ENCODE data around the gene ZNF337.
"Not testable (repeated sequence)": the region's sequence is repeated elsewhere in the genome, so short reads cannot be mapped to it uniquely, and the experiment has no call there.

The ZNF337 gene

DNA sequence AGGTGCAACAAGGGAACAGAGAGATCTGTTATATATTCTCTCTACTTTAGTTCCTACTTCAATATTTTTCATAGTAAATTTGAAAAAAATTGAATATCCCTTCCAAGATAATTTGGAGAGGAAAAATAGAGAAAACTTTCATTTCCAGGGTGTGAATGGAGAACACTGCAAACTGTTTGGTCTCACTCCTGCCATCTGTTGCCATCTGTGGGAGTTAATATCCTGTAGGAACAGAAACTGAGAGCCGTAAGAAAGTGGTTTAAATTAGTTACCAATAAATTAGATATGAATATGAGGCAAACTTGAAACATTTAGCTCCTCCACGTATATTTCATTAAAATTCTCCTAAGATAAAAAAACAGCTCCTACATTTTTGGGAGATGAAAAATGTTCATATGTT is 4.2 kb downstream of the ZNF337 start:
- DNase-seq: no peak

DNA sequence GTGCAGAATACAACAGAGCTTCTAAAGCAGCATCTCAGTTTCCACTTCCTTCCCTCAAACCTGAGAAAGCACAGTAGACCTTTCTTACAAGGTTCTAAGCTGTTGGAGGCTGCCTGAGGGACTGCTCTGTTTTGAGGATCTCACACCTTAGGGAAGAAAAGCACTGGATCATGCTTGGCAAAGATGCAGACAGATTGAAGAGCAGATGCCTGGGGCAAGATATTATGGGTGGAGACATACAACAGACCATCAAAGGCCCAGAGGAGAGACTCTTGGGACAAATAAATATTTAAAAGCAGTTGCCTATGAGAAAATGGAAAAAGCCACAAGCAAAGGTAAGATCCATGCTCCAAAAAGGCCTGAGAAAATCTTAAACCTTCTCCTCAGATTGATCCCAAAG is 6.2 kb downstream of the ZNF337 start:
- no peak for DNase-seq

DNA sequence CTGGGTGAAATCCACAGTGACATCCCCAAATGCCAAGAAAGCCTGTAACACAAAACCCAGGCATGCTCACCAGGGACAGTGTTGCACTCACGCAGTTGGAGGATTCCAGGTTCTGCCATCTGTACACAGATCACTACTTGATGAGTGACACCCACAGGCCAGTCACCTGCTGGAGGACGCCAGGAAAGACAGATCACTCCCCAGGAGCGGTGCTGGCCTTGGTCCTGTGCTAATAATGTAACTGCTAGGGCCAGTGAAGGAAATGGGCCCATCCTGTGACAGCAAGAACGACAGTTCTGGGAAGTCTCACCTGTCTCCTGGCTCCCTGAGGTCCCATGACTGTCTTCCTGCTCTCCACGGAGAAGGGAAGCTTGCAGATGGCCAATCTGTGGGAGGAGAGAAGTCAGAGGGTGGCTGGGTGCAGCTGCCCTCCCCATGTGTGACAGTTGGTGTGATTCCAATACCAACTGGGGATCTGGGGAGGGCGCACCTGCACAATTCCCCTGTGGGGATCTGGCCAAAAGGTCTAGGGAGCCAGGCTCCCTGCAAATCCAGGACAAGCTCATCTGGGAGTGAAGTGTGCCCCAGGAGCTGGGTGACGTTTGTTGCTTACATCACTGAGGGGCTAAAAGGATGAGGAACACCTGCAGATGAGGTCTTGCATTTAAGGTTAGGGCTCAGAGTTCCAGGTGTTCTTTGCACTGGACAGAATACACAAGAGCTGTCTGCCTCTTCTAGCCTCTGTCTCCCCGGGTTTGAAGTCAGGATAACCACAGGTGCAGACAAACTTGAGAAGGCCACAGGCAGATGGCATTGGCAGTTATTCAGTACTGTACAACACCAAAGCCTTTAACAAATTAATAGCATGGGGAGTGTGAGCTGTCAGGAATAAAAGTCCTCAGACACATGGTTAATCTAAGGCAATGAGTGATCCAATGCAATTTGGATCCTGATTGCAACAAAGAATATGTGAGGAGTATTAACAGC is 10.3 kb downstream of the ZNF337 start:
- DNase-seq: no peak

DNA sequence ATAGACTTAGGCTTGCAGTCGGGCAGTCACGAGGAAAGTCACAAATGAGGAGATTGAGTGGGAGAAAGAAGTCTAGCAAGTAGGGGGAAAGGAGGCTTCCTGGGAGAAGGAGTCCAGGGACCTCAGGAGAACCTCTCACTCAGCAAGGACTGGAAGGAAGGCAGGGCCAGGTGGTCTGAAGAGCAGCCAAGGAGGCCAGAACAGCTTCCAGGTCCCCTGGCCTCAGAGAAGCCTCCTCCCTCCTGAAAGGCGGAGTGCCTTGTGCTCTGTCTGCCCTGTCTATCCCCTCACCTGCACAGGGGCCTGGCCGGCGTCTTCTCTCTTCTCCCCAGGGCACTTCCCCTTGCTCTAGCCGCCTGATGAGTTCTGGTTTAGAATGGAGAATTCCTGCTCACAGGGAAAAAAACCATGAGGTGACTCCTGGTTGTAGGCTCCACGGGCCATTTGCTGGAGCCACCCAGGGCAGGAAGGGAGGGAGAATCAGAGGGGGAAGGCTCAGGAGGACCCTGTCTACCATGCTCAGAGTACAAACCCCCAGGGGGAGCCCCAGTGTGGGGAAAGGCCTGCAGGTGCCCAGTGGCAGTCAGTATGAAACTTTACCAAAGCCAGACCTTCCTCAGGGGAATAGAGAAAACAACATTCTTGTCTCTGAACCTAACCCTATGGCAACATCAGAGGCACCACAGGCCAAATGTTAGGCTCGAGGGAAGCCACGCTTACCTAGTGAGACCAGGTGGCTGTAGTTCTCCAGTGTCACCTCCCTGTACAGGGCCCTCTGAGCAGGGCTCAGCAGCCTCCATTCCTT is 11.2 kb downstream of the ZNF337 start:
- DNase-seq: no peak

DNA sequence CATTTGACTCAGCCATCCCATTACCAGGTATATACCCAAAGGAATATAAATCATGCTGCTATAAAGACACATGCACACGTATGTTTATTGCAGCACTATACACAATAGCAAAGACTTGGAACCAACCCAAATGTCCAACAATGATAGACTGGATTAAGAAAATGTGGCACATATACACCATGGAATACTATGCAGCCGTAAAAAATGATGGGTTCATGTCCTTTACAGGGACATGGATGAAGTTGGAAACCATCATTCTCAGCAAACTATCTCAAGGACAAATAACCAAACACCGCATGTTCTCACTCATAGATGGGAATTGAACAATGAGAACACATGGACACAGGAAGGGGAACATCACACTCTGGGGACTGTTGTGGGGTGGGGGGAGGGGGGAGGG is 12.8 kb downstream of the ZNF337 start:
- DNase-seq: not testable (repeated sequence)

DNA sequence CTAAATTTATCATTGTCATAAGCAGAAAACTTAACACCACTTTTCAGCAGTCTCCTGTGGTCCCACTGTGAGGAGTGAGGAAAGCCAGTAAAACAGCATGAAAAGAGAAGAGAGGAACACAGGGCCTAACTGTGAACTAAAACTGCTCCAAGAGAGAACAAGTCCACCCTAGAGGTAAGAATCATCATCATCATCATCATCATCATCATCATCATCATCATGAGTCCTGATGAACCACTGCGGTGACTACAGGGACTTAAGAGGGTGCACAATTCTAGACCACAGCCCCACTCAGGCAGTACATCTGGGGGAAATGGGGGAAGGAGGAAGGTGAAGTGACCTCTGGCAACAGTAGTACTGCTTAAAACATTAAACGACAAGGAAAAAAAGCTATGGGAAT is 13.6 kb downstream of the ZNF337 start:
- DNase-seq: no peak

DNA sequence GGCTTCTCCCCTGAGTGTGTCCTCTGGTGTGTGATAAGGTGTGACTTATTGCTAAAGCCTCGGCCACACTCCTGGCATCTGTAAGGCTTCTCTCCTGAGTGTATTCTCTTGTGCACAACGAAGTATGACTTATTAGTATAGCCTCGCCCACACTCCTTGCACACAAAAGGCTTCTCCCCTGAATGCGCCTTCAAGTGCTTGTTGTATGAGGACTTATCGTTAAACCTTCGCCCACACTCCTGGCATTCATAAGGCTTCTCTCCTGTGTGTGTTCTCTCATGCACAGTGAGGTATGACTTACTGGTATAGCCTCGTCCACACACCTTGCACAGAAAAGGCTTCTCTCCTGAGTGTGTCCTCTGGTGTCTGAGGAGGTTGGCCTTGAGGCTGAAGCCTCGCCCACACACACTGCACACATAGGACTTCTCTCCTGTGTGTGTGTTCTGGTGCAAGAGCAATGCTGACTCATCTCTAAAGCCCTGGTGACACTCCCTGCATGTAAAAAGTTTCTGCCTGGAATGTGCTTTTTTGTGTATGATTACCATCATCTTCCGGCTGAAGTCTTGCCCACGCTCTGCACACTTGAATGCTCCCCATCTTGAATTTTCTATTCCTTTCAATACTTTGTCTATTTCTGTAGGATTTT is 20.4 kb downstream of the ZNF337 start:
- no peak for DNase-seq

DNA sequence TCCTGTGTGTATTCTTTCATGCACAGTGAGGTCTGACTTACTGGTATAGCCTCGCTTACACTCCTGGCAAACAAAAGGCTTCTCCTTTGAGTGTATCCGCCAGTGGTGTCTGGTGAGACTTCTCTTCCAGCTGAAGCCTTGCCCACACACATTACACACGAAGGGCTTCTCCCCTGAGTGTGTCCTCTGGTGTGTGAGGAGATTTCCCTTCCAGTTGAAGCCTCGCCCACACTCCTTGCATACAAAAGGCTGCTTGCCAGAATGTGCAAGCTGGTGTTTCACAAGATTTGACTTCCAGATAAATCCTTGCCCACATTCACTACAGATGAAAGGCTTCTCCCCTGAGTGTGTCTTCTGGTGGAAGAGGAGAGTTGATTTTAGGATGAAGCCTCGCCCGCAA is 21.5 kb downstream of the ZNF337 start:
- no peak for DNase-seq

DNA sequence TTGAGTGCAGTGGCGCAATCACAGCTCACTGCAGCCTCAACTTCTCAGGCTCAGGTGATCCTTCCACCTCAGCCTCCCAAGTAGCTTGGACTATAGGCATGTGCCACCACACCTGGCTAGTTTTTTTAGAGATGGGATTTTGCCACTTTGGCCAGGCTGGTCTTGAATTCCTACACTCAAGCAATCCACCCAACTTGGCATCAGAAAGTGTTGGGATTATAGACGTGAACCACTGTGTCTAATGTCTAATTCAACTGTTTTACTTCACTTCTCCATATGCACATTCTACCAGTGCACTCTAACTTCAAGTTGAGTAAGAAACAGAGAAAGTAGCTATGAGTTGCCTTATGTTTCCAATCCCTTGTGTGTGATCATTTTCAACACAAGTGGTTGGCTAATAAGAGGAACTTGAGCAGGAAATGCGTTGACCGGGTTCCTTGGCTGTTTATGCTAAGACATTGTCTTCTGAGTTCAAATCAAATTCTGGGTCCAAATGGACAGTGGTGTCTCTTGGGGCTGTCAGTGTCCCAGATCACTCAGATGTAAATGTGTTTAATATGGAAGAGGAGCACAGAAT is 23.9 kb downstream of the ZNF337 start:
- DNase-seq: no peak

DNA sequence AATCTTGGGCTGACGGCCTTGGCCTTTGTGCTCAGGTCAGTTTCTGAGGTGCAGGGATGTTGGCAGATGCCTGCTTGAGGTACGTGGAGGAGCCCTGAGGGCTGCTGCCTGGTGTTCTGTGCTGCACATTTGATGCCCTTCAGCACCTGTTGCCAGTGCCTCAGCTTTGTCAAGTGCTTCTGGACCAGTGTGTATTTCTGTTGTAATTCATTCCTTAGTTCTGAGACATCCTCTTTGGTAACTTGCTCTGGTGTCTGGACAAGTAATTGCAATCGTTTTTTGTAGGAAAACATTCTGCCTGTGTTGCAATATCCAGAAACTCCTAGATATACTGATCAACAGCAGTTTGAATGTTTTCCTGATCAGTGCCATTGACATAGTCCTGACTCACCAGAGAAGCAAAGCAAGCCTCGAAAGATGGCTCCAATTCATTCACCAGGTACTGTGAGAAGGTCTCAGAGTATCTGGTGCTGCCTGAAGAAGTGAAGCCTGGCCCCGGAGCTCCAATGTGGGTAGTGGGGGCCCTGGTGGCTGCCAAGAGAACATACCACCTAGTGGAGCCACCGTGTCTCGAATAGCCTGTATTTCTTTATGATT is 26.7 kb downstream of the ZNF337 start:
- no peak for DNase-seq

DNA sequence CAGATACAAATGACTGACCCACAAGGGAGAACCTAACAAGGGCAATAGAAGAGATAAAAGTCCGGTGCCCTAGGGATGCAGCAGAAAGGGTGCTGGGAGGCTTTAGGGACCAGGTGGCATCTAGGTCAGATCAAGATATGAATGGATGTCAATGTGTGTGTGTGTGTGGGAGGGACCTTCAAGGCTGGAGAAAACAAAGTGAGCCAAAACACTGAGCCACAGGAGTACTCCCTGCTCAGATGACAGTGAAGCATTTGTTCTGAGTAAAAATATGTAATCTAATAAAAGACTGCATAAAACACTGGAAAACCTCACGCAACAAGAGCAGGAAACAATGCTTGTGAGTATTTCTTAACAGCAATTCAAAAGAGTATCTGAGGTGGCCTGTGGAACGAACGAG is 28.2 kb downstream of the ZNF337 start:
- no peak for DNase-seq

DNA sequence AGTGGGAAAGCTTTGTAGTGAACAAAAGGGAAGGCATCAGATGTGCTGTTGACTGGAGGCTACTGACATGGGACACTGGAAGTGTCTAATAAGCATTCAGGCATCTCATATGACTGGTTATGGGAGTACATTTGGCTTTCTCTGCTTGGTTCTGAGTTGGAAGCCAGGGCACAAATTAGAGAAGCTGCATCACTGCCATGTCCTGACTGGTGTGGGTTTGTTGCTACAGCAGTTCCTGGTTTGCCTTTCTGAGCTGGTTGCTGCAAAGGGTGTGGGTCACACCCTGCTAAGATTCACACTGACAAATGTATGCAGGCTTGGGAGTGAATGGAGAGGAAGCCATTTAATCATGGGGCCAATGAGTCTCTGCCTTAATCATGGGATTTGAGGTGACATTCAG is 36.7 kb downstream of the ZNF337 start:
- no peak for DNase-seq

DNA sequence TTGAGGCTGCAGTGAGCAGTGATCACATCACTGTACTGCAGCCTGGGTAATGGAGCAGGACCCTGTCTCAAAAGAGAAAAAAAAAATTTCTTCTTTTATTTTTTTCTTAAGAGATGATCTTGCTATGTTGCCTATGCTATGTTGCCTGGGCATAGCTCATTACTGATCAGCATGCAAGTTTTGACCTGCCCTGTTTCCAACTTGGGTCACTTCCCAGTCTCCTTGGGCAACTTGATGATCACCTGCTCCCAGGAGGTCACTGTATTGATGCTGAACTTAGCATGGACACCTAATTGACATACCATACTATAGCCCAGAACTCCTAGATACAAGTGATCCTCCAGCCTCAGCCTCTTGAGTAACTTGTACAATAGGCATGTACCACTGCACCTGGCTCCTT is 42.2 kb downstream of the ZNF337 start:
- DNase-seq: no peak

DNA sequence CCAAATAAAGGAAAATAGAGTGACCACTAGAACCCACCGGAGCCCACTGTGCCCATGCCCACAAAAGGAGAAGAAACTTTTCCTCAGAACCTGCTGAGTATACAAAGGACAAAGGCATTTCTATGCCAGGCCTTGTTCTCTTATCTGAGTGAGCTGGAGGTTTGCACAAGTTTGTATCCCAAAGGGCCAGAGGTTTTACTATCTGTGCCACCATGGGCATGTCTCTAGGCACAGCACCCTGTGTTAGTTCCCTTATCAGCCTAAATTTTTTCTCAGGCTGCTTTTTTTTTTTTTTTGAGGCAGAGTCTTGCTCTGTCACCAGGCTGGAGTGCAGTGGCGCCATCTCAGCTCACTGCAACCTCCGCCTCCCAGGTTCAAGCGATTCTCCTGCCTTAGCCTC is 43.8 kb downstream of the ZNF337 start:
- DNase-seq: not testable (repeated sequence)

DNA sequence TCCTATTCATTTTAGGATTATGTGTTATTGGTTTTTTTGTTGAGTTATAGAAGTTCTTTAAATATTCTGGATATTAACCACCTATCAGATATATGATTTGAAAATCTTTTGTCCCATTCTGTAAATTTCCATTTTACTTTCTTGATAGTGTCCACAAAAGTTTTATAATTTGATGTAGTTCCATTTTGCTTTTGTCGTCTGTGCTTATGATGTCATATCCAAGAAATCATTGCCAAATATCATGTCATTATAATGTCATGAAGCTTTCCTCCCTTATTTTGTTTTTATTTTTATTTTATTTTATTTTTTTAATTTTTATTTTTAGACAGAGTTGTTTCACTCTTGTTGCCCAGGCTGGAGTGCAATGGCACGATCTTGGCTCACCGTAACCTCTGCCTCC is 51.8 kb downstream of the ZNF337 start:
- no peak for DNase-seq

DNA sequence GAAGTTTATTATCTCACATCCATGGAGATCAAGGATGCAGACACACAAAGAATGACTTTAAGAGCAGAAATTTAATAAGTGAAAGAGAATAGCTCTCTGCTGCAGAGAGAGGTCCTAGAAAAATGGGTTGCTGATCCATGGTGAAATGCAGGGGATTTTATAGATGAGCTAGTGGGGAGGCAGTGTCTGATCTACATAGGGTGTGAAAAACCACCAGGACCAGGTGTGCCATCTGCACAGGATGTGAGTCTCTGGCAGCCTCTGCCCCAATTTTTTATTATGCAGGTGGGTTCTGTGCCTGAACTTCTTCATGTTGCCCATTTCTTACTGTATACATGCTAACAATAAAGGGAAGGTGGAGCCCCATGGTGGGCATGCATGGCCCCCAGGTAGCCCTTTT is 52.9 kb downstream of the ZNF337 start:
- peak; percentile 3 for DNase-seq

DNA sequence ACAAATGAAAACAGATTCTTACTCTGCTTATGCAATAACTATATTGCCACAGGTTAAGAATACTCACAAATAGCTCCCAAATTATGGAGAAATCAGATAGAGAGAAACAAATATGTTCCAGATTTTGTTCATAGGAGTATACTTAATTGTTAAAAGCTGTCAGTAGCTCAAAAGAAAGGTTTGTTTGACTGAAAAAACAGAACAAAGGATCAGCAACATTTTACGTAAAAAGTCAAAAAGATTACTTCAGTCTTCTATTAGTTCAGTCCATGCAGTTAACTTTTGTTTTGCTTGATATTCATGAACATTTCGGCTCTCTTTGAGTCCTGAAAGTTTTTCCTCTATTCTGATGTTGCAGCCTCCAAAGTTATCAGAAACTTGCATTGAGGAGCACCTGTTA is 59.4 kb downstream of the ZNF337 start:
- DNase-seq: no peak

DNA sequence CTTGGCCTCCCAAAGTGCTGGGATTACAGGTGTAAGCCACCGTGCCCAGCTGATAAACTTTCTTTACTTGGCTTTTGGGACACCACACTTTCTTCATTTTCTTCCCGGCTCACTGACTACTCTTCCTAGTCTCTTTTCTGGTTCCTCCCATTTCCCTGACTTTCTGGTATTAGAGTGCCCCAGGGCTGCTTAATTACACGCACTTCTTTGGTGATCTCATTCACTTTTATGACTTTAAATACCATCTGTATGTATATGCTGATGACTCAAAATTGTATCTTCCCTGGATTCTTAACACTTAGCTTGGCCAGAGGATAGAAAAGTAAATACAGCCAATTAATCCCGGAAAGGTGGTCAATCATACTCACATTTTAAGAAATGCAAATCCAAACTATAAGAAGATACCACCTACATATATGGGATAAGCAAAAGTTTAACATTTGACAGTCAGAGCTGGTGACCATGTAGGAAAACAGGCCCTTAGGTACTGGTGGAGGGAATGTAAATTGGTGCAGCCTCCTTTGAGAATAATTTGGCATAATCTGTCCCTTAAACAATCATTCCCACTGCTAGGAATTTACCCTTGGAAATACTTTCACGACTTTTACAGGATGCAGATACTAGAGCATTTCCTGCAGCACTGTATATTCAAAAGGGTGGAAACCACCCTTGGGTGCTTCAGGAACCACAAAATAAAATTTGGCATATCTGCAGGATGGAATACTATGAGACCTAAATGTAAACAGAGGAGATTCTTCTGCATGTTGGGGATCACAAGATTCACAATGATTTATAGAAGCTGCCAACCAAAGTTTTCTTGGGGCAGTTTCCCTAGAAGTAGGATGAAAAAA is 63.5 kb downstream of the ZNF337 start:
- DNase-seq: no peak

DNA sequence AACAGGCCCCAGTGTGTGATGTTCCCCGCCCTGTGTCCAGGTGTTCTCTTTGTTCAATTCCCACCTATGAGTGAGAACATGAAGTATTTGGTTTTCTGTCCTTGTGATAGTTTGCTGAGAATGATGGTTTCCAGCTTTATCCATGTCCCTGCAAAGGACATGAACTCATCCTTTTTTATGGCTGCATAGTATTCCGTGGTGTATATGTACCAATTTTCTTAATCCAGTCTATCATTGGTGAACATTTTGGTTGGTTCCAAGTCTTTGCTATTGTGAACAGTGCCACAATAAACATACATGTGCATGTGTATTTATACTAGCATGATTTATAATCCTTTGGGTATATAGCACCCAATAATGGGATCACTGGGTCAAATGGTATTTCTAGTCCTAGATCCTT is 66.0 kb downstream of the ZNF337 start:
- DNase-seq: not testable (repeated sequence)

DNA sequence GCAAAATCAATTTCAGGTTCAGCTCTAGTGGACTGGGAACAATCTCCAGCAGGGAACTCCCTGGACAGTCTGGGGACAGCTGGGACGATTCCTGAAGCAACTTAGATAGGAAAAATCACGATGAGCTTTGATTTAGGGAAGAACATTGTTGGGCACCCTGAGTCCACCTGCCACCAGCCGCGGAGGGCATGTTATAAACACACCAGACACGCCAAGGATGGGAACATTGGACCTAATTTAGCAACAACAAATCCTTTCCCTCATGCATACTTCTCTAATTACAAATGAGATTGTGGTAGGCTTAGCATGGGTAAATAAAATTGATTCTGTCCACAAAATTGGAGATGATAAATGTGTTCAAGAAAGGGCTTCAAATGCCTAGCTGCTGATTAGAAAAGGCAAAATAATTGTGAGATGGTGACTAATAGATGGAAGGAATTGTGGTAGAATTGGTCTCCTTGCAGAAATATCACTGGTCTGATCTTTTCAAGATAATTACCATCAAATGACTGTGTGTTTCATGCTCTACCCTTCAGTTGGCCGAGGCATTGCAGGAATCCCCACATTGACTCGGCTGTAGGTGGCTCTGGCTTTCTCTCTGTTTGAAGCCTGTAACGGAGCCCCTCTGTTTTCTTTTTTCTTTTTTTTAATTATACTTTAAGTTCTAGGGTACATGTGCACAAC is 66.7 kb downstream of the ZNF337 start:
- DNase-seq: no peak

DNA sequence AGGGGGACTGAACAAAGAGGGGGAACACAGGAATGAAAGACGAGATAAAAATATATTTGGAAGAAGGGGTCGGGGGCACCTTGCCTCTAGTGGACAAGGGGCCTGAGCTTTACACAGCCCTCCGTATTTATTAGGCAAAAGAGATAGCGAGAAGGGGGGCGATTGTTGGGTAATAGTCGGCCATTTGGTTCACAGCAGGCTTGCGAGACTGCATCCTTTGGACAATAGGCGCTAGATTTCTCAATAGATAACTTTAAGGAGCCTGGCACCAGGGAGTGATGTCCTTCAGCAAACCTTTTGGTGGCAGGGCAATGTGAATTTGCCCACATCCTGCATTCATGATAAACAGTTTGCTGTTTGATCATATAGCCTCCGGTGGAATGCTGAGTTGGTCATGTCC is 69.9 kb downstream of the ZNF337 start:
- no peak for DNase-seq
